Measurements from ENCODE around the gene AOC2.

Gene AOC2

GRCh38 chr17:42797067-42798007, 47.0 kb upstream of the AOC2 start:
- no peaks in the 10 kb centered on the region for H3K9me3 ChIP-seq
- no peak for TF ChIP-seq CTCF (IDR thresholded peaks at IDR 0.05)
- H3K27ac ChIP-seq: no peak overlapping the region
- H3K4me1 ChIP-seq (ENCODE audit: control insufficient read depth in 1 of 2, insufficient read depth in 1 of 2, low read depth in 1 of 2, low read length in 1 of 2): peaks cover 13% of the 10 kb centered on the region in 2 experiments
- no peak overlapping the region for H3K4me3 ChIP-seq (ENCODE audit: low read depth in 1 of 2, low read length in 1 of 2)
- H3K36me3 ChIP-seq: no peaks in the 10 kb centered on the region
- H3K27me3 ChIP-seq: peaks cover 11% of the 10 kb centered on the region

DNA sequence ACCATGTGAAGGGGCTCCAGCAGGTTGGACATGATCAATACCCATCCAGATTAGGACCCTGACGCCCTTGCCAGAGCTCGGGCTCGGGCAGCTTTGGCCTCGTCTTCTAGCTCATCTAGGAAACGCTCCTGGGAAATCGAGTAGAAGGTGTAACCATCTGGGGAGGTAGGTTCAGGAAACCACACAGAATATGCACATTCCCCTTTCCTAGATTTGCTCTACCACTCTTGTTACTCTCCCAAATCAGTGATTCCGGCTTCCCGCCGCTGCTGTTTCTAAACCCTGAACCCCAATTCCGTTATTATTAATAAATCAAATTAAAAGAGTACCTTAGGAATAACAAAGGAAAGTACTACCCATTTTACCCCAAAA, 46.4 kb upstream of the AOC2 start:
- no peaks in the 10 kb centered on the region for H3K9me3 ChIP-seq
- no peak for TF ChIP-seq CTCF (IDR thresholded peaks at IDR 0.05)
- peaks cover 13% of the 10 kb centered on the region in 2 experiments for H3K4me1 ChIP-seq (ENCODE audit: control insufficient read depth in 1 of 2, insufficient read depth in 1 of 2, low read depth in 1 of 2, low read length in 1 of 2)
- H3K36me3 ChIP-seq: no peaks in the 10 kb centered on the region
- peak overlapping the region; percentile 36 for H3K27ac ChIP-seq
- H3K27me3 ChIP-seq: peaks cover 13% of the 10 kb centered on the region
- H3K4me3 ChIP-seq (ENCODE audit: low read depth in 1 of 2, low read length in 1 of 2): peak overlapping the region; percentile 68 to 74

GRCh38 chr17:42798383-42799380, 45.7 kb upstream of the AOC2 start, which contains the start of the genes CNTD1 and COA3:
CNTD1 (plus strand) TSS chr17:42798861; CDS start chr17:42799068, 207 bp downstream.
COA3 (minus strand) TSS chr17:42798704; CDS start chr17:42798681, 23 bp downstream.
- peaks cover 13% of the 10 kb centered on the region in 2 experiments for H3K4me1 ChIP-seq (ENCODE audit: control insufficient read depth in 1 of 2, insufficient read depth in 1 of 2, low read depth in 1 of 2, low read length in 1 of 2)
- H3K4me3 ChIP-seq (ENCODE audit: low read depth in 1 of 2, low read length in 1 of 2): peak within 1 kb of the TSS; percentile 68 to 74
- no peaks in the 10 kb centered on the region for H3K36me3 ChIP-seq
- peak within 1 kb of the TSS; percentile 36 for H3K27ac ChIP-seq
- peaks cover 15% of the 10 kb centered on the region for H3K27me3 ChIP-seq
- no peaks in the 10 kb centered on the region for H3K9me3 ChIP-seq
- no peak for TF ChIP-seq CTCF (IDR thresholded peaks at IDR 0.05)

- H3K4me1 ChIP-seq (ENCODE audit: control insufficient read depth in 1 of 2, insufficient read depth in 1 of 2, low read depth in 1 of 2, low read length in 1 of 2): peaks cover 5 to 7% of the 10 kb centered on the region in 2 experiments
- H3K27ac ChIP-seq: no peak overlapping the region
- H3K4me3 ChIP-seq (ENCODE audit: low read depth in 1 of 2, low read length in 1 of 2): no peak overlapping the region
- TF ChIP-seq CTCF (IDR thresholded peaks at IDR 0.05): no peak
- peaks cover 15% of the 10 kb centered on the region for H3K27me3 ChIP-seq
- H3K36me3 ChIP-seq: no peaks in the 10 kb centered on the region
- no peaks in the 10 kb centered on the region for H3K9me3 ChIP-seq
These were observed 41.1 kb upstream of the AOC2 start for GRCh38 chr17:42803074-42803883.
